Measurements from ENCODE around the gene STK11.
"Not testable (repeated sequence)": the region's sequence is repeated elsewhere in the genome, so short reads cannot be mapped to it uniquely, and the experiment has no call there.

Gene STK11

DNA sequence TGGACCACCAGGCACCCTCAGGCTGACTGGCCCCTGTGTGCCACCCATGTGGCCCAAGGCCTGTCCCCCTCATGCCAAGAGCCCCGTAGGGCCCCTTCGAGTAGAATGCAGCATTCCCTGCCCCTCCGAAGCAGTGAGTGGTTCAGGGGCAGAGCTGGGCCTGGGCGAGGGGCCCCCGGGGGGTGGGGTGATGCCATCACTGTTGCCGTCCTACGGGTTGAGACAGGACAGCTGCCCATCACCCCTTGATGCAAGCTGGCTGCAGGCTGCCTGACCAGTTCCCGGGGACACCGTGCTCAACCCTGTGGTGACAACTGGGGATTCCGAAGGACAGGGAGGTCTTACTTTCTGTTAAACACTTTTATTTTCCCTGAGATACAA is 36.2 kb upstream of the STK11 start:
- DNase-seq: no peak

DNA sequence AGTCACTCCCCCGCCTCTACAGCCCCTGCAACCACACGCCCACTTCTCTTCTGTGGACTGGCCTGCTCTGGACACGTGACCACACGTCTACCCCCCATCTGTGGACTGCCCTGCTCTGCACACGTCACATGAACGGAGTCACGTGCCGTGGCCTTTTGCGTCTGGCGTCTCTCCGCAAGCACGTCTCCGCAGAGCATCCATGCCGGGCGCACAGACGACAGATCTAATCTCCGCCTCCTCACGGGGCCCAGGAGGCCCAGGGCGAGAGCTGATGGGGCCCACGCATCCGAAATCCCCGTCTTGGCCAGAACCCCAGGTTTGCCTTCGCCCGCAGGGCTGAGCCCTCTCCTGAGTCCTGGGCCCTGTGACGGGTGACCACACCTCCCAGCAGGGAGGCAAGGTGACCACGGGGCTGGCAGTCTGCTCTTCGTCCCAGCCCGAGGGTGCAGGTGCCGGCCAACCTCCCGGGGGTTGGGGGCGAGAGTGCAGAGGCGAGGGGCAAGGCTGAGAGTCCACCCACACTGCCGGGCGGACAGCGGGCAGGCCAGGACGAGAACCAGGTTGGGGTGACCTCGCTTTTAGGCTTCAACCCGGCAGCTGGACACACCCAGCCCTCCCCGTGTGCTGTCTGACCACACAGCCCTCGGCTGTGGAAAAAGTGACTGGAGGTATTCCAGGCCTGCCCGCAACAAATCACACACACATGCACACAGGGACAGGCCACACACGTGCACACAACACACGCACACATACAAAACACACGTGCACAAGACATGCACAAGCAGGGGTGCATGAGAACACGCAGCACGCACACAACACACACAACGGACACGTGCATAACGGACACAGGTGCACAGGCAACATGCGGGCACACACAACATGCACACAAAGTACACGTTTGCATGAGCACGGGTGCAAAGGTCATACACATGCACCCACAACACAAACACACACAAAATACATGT is 35.4 kb upstream of the STK11 start:
- DNase-seq: no peak

GRCh38 chr19:1170938-1171754 is 34.4 kb upstream of the STK11 start:
- no peak for DNase-seq

GRCh38 chr19:1171755-1172352 is 33.7 kb upstream of the STK11 start:
- DNase-seq: no peak

DNA sequence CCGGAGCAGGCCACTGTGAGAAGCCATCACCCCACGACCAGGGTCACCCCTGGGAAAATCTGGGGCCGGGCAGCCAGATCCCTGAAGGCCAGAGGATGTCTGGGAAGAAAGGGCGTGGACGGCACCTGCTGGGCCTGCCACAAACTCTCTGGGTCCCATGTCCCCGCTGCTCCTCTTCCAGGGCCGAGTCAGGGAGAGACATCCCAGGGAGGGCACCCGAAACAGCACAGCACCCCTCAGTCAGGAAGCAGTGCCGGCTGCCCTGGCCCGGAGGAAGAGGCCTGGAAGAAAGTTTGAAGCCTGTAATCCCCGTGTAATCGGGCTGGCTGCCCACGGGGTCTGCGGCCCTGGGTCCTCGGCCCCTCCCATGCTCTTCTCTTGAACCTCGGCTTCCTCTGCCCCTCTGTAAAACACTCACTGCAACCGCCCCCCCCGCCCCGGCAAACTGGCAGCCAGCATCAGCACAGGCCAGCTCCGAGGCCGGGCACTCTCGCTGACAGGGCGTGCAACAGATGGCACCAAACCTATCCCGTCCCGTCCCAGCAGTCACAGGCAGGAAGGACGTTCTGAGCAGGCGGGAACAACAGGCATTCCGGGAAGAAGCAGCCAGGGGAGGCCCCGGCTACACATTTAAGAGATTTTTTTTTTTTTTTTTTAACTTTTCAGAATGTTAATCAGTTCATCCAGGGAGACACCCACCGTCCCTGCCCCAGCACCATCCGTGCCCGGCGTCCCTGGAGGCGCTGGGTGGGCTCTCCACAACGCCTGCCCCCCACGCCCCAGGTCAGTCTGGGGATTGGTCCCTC is 33.0 kb upstream of the STK11 start:
- DNase-seq: no peak

- DNase-seq: no peak
These were observed 32.3 kb upstream of the STK11 start for GRCh38 chr19:1173159-1173844.

DNA sequence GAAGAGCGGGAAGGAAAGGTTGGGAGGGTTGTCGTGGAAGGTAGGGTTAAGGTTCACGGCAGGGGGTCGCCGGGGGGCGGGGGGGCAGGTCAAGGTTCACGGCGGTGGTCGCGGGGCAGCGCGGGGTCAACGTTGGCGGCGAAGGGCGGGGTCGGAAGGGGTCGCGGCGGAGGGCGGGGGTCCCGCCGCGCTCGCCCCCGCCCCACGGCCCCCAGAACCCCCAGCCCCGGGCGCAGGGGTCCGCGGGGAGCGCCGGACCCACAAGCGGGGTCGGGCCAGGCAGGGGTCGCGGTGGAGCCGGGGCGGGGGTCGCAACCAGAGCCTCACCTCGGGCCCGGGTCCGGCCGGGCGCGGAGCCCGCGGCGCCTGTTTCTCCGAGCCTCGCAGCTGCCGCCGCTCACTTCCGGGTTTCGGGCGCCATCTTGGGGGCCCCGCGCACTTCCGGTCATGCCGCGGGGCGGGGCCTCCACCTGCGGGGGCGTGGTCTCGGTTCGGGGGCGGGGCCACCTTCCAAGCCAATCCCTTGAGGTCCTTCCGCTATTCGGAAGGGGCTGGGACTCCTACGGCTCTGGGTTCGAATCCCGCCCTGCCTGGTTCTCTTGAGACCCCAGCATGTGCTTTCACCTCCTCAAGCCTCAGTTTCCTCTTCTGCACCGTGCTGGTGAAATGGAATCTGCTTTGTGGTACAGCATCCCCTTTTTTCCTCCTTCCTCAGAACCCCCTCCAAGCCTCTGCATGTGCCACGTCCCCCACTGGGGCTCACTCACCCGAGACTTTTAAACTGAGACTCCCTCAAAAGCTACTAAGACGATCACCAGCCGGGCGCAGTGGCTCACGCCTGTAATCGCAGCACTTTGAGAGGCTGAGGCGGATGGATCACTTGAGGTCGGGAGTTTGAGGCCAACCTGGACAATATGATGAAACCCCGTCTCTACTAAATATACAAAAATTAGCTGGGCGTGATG is 31.5 kb upstream of the STK11 start, which contains the start of gene SBNO2:
SBNO2 (minus strand) TSS at position 424 of the 965 bp plus-strand sequence. CDS start 19,992 bp downstream, outside the sequence.
- peak; percentile 77 for DNase-seq

GRCh38 chr19:1177322-1178114 is 28.1 kb upstream of the STK11 start:
- no peak for DNase-seq

- no peak for DNase-seq
These were observed 24.0 kb upstream of the STK11 start for GRCh38 chr19:1181606-1182005.

- no peak for DNase-seq
These were observed 23.5 kb upstream of the STK11 start for GRCh38 chr19:1182068-1182467.

- no peak for DNase-seq
These were observed 22.9 kb upstream of the STK11 start for GRCh38 chr19:1182727-1183126.

DNA sequence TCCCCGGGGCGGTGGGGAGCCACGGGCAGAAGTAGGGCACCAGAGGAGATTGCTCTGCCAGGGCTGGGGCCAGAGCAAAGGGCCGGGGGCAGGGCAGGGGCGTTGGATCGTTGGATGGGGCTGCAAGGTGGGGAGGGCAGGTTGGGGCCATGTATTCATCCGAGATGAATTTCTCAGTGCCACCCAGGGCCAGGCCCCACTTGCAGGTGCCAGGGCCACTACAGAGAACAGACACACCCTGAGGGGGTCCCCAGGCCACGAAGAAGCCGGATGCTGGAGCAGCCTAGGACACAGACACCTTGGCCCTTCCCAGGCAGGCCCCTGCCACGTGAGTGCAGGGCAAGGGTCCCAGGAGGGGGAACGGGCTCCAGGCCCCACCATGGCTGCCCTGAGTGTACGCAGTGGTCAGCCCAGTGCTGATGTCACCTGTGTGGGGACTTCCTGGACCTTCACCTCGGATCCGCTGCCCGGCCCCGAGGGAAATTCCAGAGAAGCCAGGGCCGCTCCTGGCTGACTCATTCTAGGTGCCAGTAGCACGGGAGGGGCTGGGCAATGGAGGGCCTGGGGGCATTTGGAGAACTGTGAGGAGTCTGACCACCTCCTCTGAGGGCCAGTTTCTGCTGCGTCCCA is 21.9 kb upstream of the STK11 start:
- no peak for DNase-seq

DNA sequence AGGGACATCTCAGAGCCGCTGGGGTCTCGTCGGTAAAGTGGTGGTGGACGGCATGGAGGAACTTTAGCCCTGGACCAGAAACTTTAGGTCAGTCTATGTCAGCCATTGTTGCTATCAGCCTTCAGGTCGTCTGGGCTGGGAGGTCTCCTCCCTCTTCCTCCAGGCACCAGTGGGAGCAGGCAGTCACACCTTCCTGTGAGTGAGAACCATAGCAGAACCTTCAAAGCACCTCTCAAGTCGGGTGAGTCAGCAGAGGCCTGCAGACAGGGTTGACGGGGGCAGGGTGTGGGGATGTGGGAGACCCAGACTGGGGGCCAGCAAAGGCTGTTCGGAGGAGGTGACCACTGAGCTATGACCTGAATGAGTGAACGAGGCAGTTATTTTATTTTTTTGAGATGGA is 16.2 kb upstream of the STK11 start:
- DNase-seq: no peak

GRCh38 chr19:1199531-1199930 is 6.0 kb upstream of the STK11 start:
- DNase-seq: no peak

DNA sequence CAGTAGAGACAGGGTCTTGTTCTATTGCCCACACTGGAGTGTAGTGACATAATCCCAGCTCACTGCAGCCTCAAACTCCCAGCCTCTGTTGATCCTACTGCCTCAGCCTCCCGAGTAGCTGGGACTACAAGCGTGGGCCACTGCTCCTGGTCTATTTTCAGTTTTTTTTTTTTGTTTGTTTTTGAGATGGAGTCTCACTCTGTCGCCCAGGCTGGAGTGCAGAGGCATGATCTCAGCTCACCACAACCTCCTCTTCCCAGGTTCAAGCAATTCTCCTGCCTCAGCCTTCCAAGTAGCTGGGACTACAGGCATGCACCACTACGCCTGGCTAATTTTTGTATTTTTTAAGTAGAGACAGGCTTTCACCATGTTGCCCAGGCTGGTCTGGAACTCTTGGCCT is 5.0 kb upstream of the STK11 start:
- not testable (repeated sequence) for DNase-seq

DNA sequence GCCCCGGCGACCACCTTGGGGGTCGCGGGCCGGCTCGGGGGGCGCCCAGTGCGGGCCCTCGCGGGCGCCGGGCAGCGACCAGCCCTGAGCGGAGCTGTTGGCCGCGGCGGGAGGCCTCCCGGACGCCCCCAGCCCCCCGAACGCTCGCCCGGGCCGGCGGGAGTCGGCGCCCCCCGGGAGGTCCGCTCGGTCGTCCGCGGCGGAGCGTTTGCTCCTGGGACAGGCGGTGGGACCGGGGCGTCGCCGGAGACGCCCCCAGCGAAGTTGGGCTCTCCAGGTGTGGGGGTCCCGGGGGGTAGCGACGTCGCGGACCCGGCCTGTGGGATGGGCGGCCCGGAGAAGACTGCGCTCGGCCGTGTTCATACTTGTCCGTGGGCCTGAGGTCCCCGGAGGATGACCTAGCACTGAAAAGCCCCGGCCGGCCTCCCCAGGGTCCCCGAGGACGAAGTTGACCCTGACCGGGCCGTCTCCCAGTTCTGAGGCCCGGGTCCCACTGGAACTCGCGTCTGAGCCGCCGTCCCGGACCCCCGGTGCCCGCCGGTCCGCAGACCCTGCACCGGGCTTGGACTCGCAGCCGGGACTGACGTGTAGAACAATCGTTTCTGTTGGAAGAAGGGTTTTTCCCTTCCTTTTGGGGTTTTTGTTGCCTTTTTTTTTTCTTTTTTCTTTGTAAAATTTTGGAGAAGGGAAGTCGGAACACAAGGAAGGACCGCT is 729 bp downstream of the STK11 start:
- DNase-seq: no peak

DNA sequence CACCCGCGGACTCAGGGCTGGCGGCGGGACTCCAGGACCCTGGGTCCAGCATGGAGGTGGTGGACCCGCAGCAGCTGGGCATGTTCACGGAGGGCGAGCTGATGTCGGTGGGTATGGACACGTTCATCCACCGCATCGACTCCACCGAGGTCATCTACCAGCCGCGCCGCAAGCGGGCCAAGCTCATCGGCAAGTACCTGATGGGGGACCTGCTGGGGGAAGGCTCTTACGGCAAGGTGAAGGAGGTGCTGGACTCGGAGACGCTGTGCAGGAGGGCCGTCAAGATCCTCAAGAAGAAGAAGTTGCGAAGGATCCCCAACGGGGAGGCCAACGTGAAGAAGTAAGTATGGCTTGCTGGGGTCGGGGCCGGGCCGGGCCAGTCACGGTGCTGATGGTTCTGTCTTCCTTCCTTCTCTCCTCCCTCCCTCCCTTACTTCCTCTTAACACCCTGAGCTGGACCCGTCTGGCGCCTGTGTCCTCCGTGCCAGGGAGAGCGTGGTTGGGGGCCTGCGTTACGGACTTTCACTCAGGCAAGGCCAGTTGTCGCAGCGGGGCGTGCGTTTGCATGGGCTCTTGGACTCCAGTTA is 1.4 kb downstream of the STK11 start:
- DNase-seq: peak; percentile 22

DNA sequence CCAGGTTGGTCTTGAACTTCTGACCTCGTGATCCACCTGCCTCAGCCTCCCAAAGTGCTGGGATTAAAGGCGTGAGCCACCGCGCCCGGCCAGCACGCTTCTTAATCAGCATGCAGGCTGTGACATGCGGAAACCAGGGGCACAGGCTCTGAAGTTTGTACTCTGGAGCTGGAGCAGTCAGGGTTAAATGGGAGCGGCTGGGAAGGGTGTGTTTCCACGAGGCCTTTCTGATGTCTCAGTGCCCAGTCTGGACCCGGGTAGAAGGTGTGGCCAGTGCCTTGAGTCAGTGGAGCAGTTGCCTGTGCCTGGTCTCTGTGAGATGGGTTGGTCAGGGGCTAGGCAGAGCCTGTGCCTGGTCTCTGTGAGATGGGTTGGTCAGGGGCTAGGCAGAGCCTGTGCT is 3.3 kb downstream of the STK11 start:
- DNase-seq: not testable (repeated sequence)

All from central memory CD4-positive, alpha-beta T cell (primary cell).